WTC11 (cell line): Measurements from ENCODE around the gene PCBD1. TPM values are rescaled to one million over a fixed set of nuclear protein-coding genes. Genes with fewer than 3 reads are reported as not detected.

Source experiments
- ATAC-seq: fragments of 200-7000 bp; cut with Tn5 transposase; 2 replicates; pipeline ENCODE4 v1.10.0; 2021; ENCODE audit warnings: mild to moderate bottlenecking, moderate library complexity
- CTCF ChIA-PET: fragments of 300-600 bp; sonication (Branson Sonifier 250); formaldehyde crosslinking; loops from one replicate; lab custom pipeline; 2021; ENCODE audit warnings: antibody characterized with exemption; lab: Charles Lee
- POLR2A ChIA-PET: fragments of 350-600 bp; sonication (Branson Sonifier 250); formaldehyde crosslinking; loops from one replicate; lab custom pipeline; 2021; ENCODE audit warnings: antibody characterized with exemption; lab: Charles Lee
- DNase-seq: peaks from one replicate; pipeline ENCODE4 v3.0.0; 2021; ENCODE audit warnings: low spot score
- H3K27ac Mint-ChIP-seq: 2 replicates; pipeline ENCODE4 v1.8.0; 2021; ENCODE audit warnings: mixed read lengths
- H3K27me3 Mint-ChIP-seq: 2 replicates; pipeline ENCODE4 v1.8.0; 2021; ENCODE audit warnings: low read depth, mild to moderate bottlenecking, moderate library complexity, mixed read lengths
- H3K36me3 Mint-ChIP-seq: 2 replicates; pipeline ENCODE4 v1.8.0; 2021; ENCODE audit warnings: mixed read lengths
- H3K4me1 Mint-ChIP-seq: 2 replicates; pipeline ENCODE4 v1.8.0; 2022; ENCODE audit warnings: mixed read lengths
- H3K4me3 Mint-ChIP-seq: 2 replicates; pipeline ENCODE4 v1.8.0; 2021; ENCODE audit warnings: mild to moderate bottlenecking, moderate library complexity, mixed read lengths
- H3K9me3 Mint-ChIP-seq: 2 replicates; pipeline ENCODE4 v1.8.0; 2021; ENCODE audit warnings: mixed read lengths
- ATF1 ChIP-seq: sonication (generic); formaldehyde crosslinking; IDR thresholded peaks from 2 replicates; pipeline ENCODE4 v1.8.1; 2023; ENCODE audit warnings: mild to moderate bottlenecking, moderate library complexity, missing genetic modification reagents
- EMX1 ChIP-seq: fragments of 250-450 bp; sonication (Bioruptor Pico); IDR thresholded peaks from 2 replicates; pipeline ENCODE4 v1.8.0; 2021; ENCODE audit warnings: mild to moderate bottlenecking
- GABPB1 ChIP-seq: sonication (generic); formaldehyde crosslinking; IDR thresholded peaks from 2 replicates; pipeline ENCODE4 v1.8.1; 2023; ENCODE audit warnings: mild to moderate bottlenecking, missing genetic modification reagents
- GRHL2 ChIP-seq: fragments of 250-450 bp; sonication (Bioruptor Pico); IDR thresholded peaks from 2 replicates; pipeline ENCODE4 v1.8.0; 2022; ENCODE audit warnings: mild to moderate bottlenecking, moderate library complexity; ENCODE audit not compliant: insufficient replicate concordance, severe bottlenecking
- JAZF1 ChIP-seq: fragments of 250-450 bp; sonication (Bioruptor Pico); IDR thresholded peaks from 2 replicates; pipeline ENCODE4 v1.9.0; 2021; ENCODE audit warnings: moderate library complexity, mild to moderate bottlenecking, inconsistent platforms
- NFATC4 ChIP-seq: fragments of 250-450 bp; sonication (Bioruptor Pico); IDR thresholded peaks from 2 replicates; pipeline ENCODE4 v1.9.0; 2021; ENCODE audit warnings: mild to moderate bottlenecking
- NFE2L1 ChIP-seq: sonication (generic); formaldehyde crosslinking; IDR thresholded peaks from 2 replicates; pipeline ENCODE4 v1.8.1; 2023; ENCODE audit warnings: missing genetic modification reagents
- NFYB ChIP-seq: sonication (generic); formaldehyde crosslinking; conservative IDR thresholded peaks from 2 replicates; pipeline ENCODE4 v1.8.0; 2022; ENCODE audit warnings: low read depth, missing genetic modification reagents
- TEAD4 ChIP-seq: sonication (generic); formaldehyde crosslinking; IDR thresholded peaks from 2 replicates; pipeline ENCODE4 v1.8.0; 2022; ENCODE audit warnings: mild to moderate bottlenecking, missing genetic modification reagents
- ZNF121 ChIP-seq: sonication (generic); formaldehyde crosslinking; IDR thresholded peaks from 2 replicates; pipeline ENCODE4 v1.8.0; 2023; ENCODE audit warnings: missing genetic modification reagents
- ZNF138 ChIP-seq: sonication (generic); formaldehyde crosslinking; conservative IDR thresholded peaks from 2 replicates; pipeline ENCODE4 v1.8.1; 2022; ENCODE audit warnings: mild to moderate bottlenecking, moderate library complexity, missing genetic modification reagents
- ZNF263 ChIP-seq: sonication (generic); formaldehyde crosslinking; IDR thresholded peaks from 2 replicates; pipeline ENCODE4 v1.8.1; 2022; ENCODE audit warnings: low read depth, mild to moderate bottlenecking, moderate library complexity, missing genetic modification reagents
- total RNA-seq: library from RNA; stranded (reverse); gene quantifications from 3 replicates; pipeline ENCODE4 v1.2.3, GENCODE V29; 2021
- TF ChIP-seq, protein P1 (sequence below): sonication (generic); formaldehyde crosslinking; IDR thresholded peaks from 2 replicates; pipeline ENCODE4 v1.8.1; 2022; ENCODE audit warnings: low read depth, mild to moderate bottlenecking, moderate library complexity, missing genetic modification reagents, borderline replicate concordance
- TF ChIP-seq, protein P2 (sequence below): fragments of 250-450 bp; sonication (Bioruptor Pico); IDR thresholded peaks from 2 replicates; pipeline ENCODE4 v1.9.0; 2021; ENCODE audit warnings: moderate library complexity, mild to moderate bottlenecking, inconsistent platforms, borderline replicate concordance
- TF ChIP-seq, protein P3 (sequence below): sonication (generic); formaldehyde crosslinking; IDR thresholded peaks from 2 replicates; pipeline ENCODE4 v1.8.1; 2022; ENCODE audit warnings: missing genetic modification reagents, borderline replicate concordance
- TF ChIP-seq, protein P4 (sequence below): sonication (generic); formaldehyde crosslinking; conservative IDR thresholded peaks from 2 replicates; pipeline ENCODE4 v1.8.1; 2023; ENCODE audit warnings: mild to moderate bottlenecking, low read depth, missing genetic modification reagents, moderate library complexity
- TF ChIP-seq, protein P5 (sequence below): sonication (generic); formaldehyde crosslinking; IDR thresholded peaks from 2 replicates; pipeline ENCODE4 v1.8.1; 2022; ENCODE audit warnings: low read depth, missing genetic modification reagents, borderline replicate concordance
- TF ChIP-seq, protein P6 (sequence below): sonication (generic); formaldehyde crosslinking; IDR thresholded peaks from 2 replicates; pipeline ENCODE4 v1.8.1; 2022; ENCODE audit warnings: mild to moderate bottlenecking, moderate library complexity, missing genetic modification reagents

The PCBD1 gene
- total RNA-seq, 1 experiment from 2014 or later = 32.5 TPM

DNA sequence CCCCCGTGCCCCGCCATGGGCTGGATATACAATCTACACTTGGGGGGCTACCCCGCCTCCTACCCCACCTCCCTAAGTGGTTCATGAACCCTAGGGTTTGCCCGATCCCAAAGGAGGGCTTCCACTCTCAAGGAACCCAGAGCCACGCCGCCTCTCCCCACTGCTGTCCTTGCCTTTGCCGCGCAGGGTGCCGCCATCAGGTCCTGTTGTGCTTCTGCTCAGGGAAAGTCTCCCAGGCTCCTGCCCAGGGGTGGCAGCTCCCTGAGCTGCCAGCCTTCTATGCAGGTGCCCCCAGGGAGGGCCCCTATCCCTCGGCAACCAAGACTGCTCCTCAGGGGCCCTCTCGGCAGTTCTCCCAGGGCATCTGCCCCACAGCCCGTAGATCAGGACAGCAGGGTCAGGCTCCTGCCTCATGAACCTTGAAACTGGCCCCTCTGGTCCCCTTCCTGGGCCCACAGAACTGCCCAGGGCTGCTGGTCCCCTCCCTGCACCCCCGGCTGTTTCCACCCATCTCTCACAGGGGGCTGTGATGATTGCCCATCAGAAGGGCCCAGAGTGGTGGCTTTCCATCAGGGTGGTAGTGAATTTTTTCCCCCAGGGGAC, 13.0 kb upstream of the PCBD1 start (continued):
- TF ChIP-seq ZNF263 (CRISPR knock-in tag) (no peak), GABPB1 (no peak), JAZF1 (CRISPR knock-in tag) (no peak), ZNF121 (CRISPR knock-in tag) (no peak), ATF1 (CRISPR knock-in tag) (no peak)
- TF ChIP-seq, protein P1, sequence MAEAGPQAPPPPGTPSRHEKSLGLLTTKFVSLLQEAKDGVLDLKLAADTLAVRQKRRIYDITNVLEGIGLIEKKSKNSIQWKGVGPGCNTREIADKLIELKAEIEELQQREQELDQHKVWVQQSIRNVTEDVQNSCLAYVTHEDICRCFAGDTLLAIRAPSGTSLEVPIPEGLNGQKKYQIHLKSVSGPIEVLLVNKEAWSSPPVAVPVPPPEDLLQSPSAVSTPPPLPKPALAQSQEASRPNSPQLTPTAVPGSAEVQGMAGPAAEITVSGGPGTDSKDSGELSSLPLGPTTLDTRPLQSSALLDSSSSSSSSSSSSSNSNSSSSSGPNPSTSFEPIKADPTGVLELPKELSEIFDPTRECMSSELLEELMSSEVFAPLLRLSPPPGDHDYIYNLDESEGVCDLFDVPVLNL (CRISPR knock-in tag) = no peak
- TF ChIP-seq, protein P2, sequence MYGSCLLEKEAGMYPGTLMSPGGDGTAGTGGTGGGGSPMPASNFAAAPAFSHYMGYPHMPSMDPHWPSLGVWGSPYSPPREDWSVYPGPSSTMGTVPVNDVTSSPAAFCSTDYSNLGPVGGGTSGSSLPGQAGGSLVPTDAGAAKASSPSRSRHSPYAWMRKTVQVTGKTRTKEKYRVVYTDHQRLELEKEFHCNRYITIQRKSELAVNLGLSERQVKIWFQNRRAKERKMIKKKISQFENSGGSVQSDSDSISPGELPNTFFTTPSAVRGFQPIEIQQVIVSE (CRISPR knock-in tag) = no peak
- TF ChIP-seq, all 79 proteins: peak for 0

DNA sequence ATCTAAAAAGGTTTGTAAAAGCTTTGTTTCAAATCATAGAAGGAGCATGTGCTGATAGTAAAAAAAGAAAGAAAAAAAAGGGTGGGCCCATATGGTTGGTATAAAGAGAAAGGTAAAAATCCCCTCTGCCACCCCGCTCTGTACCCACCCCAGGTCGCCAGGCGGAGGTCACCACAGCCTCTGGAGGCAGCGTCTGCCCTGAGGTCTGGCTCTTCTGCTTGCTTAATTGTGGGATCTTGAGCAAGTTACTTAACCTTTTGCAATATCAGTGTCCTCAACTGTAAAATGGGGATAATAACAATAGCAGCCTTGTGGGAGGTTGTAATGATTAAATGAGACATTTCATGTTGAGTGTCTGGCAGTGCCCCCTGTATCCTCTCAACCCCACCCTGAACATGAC, 10.7 kb upstream of the PCBD1 start:
- ChIA-PET POLR2A (no interaction called here), CTCF (no interaction called here)
- Mint-ChIP-seq H3K27ac (no peak overlapping the region), H3K27me3 (no peaks in the 10 kb centered on the region; the same call in 1 of the 2 replicates), H3K4me1 (peaks cover 9% of the 10 kb centered on the region), H3K36me3 (no peaks in the 10 kb centered on the region), H3K4me3 (no peak overlapping the region), H3K9me3 (peaks cover 10% of the 10 kb centered on the region)
- TF ChIP-seq TEAD4 (CRISPR knock-in tag) = no peak
- no peak for TF ChIP-seq EMX1 (CRISPR knock-in tag)
- TF ChIP-seq, protein P3, sequence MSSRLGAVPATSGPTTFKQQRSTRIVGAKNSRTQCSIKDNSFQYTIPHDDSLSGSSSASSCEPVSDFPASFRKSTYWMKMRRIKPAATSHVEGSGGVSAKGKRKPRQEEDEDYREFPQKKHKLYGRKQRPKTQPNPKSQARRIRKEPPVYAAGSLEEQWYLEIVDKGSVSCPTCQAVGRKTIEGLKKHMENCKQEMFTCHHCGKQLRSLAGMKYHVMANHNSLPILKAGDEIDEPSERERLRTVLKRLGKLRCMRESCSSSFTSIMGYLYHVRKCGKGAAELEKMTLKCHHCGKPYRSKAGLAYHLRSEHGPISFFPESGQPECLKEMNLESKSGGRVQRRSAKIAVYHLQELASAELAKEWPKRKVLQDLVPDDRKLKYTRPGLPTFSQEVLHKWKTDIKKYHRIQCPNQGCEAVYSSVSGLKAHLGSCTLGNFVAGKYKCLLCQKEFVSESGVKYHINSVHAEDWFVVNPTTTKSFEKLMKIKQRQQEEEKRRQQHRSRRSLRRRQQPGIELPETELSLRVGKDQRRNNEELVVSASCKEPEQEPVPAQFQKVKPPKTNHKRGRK (CRISPR knock-in tag) = no peak
- TF ChIP-seq, protein P4, sequence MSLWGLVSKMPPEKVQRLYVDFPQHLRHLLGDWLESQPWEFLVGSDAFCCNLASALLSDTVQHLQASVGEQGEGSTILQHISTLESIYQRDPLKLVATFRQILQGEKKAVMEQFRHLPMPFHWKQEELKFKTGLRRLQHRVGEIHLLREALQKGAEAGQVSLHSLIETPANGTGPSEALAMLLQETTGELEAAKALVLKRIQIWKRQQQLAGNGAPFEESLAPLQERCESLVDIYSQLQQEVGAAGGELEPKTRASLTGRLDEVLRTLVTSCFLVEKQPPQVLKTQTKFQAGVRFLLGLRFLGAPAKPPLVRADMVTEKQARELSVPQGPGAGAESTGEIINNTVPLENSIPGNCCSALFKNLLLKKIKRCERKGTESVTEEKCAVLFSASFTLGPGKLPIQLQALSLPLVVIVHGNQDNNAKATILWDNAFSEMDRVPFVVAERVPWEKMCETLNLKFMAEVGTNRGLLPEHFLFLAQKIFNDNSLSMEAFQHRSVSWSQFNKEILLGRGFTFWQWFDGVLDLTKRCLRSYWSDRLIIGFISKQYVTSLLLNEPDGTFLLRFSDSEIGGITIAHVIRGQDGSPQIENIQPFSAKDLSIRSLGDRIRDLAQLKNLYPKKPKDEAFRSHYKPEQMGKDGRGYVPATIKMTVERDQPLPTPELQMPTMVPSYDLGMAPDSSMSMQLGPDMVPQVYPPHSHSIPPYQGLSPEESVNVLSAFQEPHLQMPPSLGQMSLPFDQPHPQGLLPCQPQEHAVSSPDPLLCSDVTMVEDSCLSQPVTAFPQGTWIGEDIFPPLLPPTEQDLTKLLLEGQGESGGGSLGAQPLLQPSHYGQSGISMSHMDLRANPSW (CRISPR knock-in tag) = no peak
- DNase-seq = no peak
- ATAC-seq = no peak

DNA sequence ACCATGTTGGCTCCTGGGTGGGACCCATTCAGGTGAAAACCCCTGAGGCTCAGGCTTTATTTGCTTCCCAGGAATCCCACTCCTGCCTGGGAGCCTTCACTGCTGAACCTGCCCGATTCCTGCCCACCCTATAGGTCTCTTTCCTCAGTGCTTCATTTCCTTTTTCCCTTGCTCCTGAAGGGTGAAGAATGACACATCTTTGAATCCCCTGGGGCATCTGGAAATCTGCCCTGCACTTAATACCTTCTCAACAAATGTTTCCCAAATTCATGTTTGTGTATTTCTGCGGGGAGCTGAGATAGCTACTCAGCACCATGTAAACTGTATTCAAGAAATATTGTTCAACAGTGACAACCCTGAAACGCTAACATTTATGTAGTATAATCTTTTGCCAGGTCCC, 10.3 kb upstream of the PCBD1 start:
- Mint-ChIP-seq H3K4me1 (peaks cover 9% of the 10 kb centered on the region), H3K36me3 (no peaks in the 10 kb centered on the region)
- no peak for TF ChIP-seq ZNF138 (CRISPR knock-in tag)
- TF ChIP-seq, protein P5, sequence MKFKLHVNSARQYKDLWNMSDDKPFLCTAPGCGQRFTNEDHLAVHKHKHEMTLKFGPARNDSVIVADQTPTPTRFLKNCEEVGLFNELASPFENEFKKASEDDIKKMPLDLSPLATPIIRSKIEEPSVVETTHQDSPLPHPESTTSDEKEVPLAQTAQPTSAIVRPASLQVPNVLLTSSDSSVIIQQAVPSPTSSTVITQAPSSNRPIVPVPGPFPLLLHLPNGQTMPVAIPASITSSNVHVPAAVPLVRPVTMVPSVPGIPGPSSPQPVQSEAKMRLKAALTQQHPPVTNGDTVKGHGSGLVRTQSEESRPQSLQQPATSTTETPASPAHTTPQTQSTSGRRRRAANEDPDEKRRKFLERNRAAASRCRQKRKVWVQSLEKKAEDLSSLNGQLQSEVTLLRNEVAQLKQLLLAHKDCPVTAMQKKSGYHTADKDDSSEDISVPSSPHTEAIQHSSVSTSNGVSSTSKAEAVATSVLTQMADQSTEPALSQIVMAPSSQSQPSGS (CRISPR knock-in tag) = no peak
- TF ChIP-seq, protein P2 (CRISPR knock-in tag) = no peak
- no peak for TF ChIP-seq NFYB (CRISPR knock-in tag)
- no peak for TF ChIP-seq JAZF1 (CRISPR knock-in tag)
- TF ChIP-seq NFATC4 (CRISPR knock-in tag) = no peak
- TF ChIP-seq, protein P6, sequence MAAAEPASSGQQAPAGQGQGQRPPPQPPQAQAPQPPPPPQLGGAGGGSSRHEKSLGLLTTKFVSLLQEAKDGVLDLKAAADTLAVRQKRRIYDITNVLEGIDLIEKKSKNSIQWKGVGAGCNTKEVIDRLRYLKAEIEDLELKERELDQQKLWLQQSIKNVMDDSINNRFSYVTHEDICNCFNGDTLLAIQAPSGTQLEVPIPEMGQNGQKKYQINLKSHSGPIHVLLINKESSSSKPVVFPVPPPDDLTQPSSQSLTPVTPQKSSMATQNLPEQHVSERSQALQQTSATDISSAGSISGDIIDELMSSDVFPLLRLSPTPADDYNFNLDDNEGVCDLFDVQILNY (CRISPR knock-in tag) = no peak
- TF ChIP-seq ATF1 (CRISPR knock-in tag) = no peak
- no peak for TF ChIP-seq GRHL2 (CRISPR knock-in tag)
- TF ChIP-seq NFE2L1 = no peak
- TF ChIP-seq, all 79 proteins: peak for 0
- Mint-ChIP-seq H3K9me3 (peaks cover 10% of the 10 kb centered on the region), H3K27ac (no peak overlapping the region), H3K4me3 (no peak overlapping the region), H3K27me3 (no peaks in the 10 kb centered on the region; the same call in 1 of the 2 replicates)
- ChIA-PET POLR2A (no interaction called here), CTCF (interaction anchor here (0.6 kb wide), 1 partner anchor 319 kb away, joined by 3 read pairs; no protein-coding TSS in a partner anchor)
- DNase-seq = no peak
- ATAC-seq = no peak
